Measurements from ENCODE around the gene CCDC71L. TPM values are rescaled to one million over a fixed set of nuclear protein-coding genes. Genes with fewer than 3 reads are reported as not detected.

Gene CCDC71L
- total RNA-seq, 1 experiment from 2014 or later = 13.0 TPM

DNA sequence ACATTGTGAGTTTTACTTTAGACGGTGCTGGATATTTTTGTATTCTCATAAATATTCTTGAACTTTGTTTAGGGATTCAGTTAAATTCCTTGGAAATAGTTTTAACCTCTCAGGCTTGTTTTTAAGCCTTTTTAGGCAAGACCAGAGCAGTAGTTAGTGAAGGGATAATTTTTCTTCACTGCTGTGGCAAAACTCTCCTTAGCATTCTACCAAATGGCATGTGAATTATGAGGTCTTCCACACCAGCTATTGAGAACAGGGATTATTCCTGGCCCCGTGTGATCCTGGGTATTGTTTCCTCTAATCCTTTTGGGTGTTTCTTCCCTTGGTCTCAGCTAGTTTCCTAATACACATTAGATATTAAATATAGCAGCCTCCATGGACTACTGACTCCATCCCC lies 46.2 kb downstream of the CCDC71L start:
- intact Hi-C loops (cut with micrococcal nuclease) = no loop called here
- Mint-ChIP-seq H3K36me3 (ENCODE audit: insufficient read depth, unreplicated experiment) (no peaks in the 10 kb centered on the region), H3K9me3 (ENCODE audit: unreplicated experiment) (no peaks in the 10 kb centered on the region), H3K4me1 (ENCODE audit: insufficient read depth, unreplicated experiment) (peaks cover 6% of the 10 kb centered on the region), H3K27me3 (ENCODE audit: insufficient read depth, unreplicated experiment) (no peaks in the 10 kb centered on the region), H3K27ac (ENCODE audit: low read depth, unreplicated experiment) (no peak overlapping the region), H3K4me3 (ENCODE audit: unreplicated experiment) (no peak overlapping the region)
- TF ChIP-seq, protein P1, sequence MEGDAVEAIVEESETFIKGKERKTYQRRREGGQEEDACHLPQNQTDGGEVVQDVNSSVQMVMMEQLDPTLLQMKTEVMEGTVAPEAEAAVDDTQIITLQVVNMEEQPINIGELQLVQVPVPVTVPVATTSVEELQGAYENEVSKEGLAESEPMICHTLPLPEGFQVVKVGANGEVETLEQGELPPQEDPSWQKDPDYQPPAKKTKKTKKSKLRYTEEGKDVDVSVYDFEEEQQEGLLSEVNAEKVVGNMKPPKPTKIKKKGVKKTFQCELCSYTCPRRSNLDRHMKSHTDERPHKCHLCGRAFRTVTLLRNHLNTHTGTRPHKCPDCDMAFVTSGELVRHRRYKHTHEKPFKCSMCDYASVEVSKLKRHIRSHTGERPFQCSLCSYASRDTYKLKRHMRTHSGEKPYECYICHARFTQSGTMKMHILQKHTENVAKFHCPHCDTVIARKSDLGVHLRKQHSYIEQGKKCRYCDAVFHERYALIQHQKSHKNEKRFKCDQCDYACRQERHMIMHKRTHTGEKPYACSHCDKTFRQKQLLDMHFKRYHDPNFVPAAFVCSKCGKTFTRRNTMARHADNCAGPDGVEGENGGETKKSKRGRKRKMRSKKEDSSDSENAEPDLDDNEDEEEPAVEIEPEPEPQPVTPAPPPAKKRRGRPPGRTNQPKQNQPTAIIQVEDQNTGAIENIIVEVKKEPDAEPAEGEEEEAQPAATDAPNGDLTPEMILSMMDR (IDR thresholded peaks at IDR 0.05; ENCODE audit: unreplicated experiment) = no peak
- CTCF ChIA-PET = interaction anchor here (1.1 kb wide), 1 partner anchor 15 kb away, joined by 3 read pairs; no protein-coding TSS in a partner anchor
- BruUV-seq (replicated peaks) = no TSS peak
- DNase-seq (ENCODE audit: unreplicated experiment) = no peak
- POLR2A ChIA-PET = no interaction called here

DNA sequence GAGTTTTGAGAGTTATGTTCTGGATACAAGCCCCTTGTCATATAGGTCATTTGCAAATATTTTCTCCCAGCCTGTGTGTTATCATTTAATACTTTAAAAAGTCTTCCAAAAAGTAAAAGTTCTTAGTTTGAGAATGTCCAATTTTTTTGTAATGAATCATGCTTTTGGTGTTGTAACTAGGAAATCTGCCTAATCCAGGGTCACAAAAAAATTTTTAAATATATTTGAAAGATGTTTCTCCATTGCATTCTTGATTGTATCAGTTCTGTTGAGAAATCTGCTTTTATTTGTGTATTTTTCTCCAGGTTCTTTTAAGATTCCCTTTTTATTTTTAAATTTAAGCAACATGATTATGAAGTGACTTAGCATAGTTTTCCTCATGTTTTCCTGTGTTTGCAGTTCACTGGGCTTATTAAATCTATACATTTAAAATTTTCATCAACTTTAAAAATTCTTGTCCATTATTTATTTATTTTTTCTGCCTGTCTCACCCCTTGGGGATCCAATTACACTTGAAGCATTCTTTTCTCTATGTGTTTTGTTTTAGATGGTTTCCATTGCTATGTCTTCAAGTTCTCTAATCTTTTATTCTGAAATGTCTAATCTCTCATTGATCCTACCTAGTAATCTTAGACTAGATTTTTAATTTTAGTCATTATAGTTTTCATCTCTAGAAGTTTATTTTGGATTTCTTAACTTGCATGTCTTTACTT lies 47.0 kb downstream of the CCDC71L start:
- no peak for DNase-seq (ENCODE audit: unreplicated experiment)
- Mint-ChIP-seq H3K4me1 (ENCODE audit: insufficient read depth, unreplicated experiment) (peaks cover 6% of the 10 kb centered on the region), H3K27me3 (ENCODE audit: insufficient read depth, unreplicated experiment) (no peaks in the 10 kb centered on the region), H3K36me3 (ENCODE audit: insufficient read depth, unreplicated experiment) (no peaks in the 10 kb centered on the region), H3K9me3 (ENCODE audit: unreplicated experiment) (no peaks in the 10 kb centered on the region), H3K27ac (ENCODE audit: low read depth, unreplicated experiment) (no peak overlapping the region), H3K4me3 (ENCODE audit: unreplicated experiment) (no peak overlapping the region)
- CTCF ChIA-PET = no interaction called here
- intact Hi-C loops (cut with micrococcal nuclease) = no loop called here
- BruUV-seq (replicated peaks) = no TSS peak
- POLR2A ChIA-PET = no interaction called here
- TF ChIP-seq, protein P1 (IDR thresholded peaks at IDR 0.05; ENCODE audit: unreplicated experiment) = no peak

DNA sequence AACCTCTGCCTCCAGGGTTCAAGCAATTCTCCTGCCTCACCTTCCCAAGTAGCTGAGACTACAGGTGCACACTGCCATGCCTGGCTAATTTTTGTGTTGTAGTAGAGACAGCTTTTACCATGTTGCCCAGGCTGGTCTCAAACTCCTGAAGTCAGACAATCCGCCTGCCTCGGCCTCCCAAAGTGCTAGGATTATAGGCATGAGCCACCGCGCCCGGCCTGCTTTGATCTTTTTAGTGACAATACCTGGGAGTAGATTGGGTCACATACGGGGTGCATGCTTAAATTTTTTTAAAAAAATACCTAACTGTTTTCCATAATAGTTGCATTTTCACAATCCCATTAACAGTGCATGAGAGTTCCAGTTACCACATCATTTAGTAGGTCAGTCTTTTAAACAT lies 47.7 kb downstream of the CCDC71L start:
- TF ChIP-seq, protein P1 (IDR thresholded peaks at IDR 0.05; ENCODE audit: unreplicated experiment) = no peak
- POLR2A ChIA-PET = no interaction called here
- no TSS peak for BruUV-seq (replicated peaks)
- no peaks in the 10 kb centered on the region for H3K9me3 Mint-ChIP-seq (ENCODE audit: unreplicated experiment)
- no peaks in the 10 kb centered on the region for H3K27me3 Mint-ChIP-seq (ENCODE audit: insufficient read depth, unreplicated experiment)
- no peak for DNase-seq (ENCODE audit: unreplicated experiment)
- H3K4me1 Mint-ChIP-seq (ENCODE audit: insufficient read depth, unreplicated experiment) = peaks cover 6% of the 10 kb centered on the region
- H3K36me3 Mint-ChIP-seq (ENCODE audit: insufficient read depth, unreplicated experiment) = no peaks in the 10 kb centered on the region
- CTCF ChIA-PET = interaction anchor here (0.5 to 0.6 kb wide), 2 partner anchors 47 to 1465 kb away, joined by 3 read pairs; partner anchors contain the start of gene CCDC71L
- intact Hi-C loops (cut with micrococcal nuclease) = no loop called here
- H3K27ac Mint-ChIP-seq (ENCODE audit: low read depth, unreplicated experiment) = no peak overlapping the region
- H3K4me3 Mint-ChIP-seq (ENCODE audit: unreplicated experiment) = no peak overlapping the region

DNA sequence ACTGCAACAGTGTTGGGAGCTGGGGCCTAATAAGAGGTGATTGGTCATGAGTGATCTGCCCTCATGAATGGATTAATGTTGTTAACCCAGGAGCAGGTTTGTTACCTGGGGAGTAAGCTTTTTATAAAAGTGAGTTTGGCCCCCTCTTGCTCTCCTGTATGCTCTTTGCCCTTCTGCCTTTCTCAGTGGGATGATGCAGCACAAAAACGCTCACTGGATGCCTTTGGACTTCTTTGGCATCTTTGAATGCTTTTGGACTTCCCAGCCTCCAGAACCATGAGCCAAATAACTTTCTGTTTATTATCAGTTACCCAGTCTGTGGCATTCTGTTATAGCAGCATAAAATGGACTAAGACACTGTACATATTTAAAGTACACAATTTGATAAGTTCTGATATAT lies 48.5 kb downstream of the CCDC71L start:
- Mint-ChIP-seq H3K27me3 (ENCODE audit: insufficient read depth, unreplicated experiment) (no peaks in the 10 kb centered on the region), H3K4me3 (ENCODE audit: unreplicated experiment) (no peak overlapping the region), H3K27ac (ENCODE audit: low read depth, unreplicated experiment) (no peak overlapping the region), H3K4me1 (ENCODE audit: insufficient read depth, unreplicated experiment) (peaks cover 6% of the 10 kb centered on the region), H3K36me3 (ENCODE audit: insufficient read depth, unreplicated experiment) (no peaks in the 10 kb centered on the region), H3K9me3 (ENCODE audit: unreplicated experiment) (no peaks in the 10 kb centered on the region)
- no peak for DNase-seq (ENCODE audit: unreplicated experiment)
- intact Hi-C loops (cut with micrococcal nuclease) = no loop called here
- ChIA-PET POLR2A (interaction anchor here (0.6 kb wide), 1 partner anchor 17 kb away, joined by 3 read pairs; no protein-coding TSS in a partner anchor), CTCF (interaction anchor here (0.5 to 0.9 kb wide), 4 partner anchors 46 to 1464 kb away, joined by 3 to 4 read pairs (median 4); partner anchors contain the start of gene CCDC71L)
- TF ChIP-seq, protein P1 (IDR thresholded peaks at IDR 0.05; ENCODE audit: unreplicated experiment) = no peak
- no TSS peak for BruUV-seq (replicated peaks)

Measured in MCF 10A (cell line).